Adrenal gland (tissue), 12 donors: ENCODE data around the gene IFTAP. TPM values are rescaled to one million over a fixed set of nuclear protein-coding genes. Genes with fewer than 3 reads are reported as not detected.

Source experiments
- DNase-seq, 7 donors: peaks; one replicate each; pipeline ENCODE4 v3.0.0-alpha.2; 2019 to 2020
- H3K27ac ChIP-seq, 5 donors: fragments of 200-600 bp; sonication (generic) in 4 of 5; 1 replicate in 3 of 5; 2 replicates in 2 of 5; pipeline versions ENCODE4 v1.5.1 to v1.8.0; 2016 to 2020; ENCODE audit warnings: mild to moderate bottlenecking in 1 of 5
- H3K27me3 ChIP-seq: fragments of 200-600 bp; 2 replicates; pipeline ENCODE4 v1.8.0; 2021
- H3K36me3 ChIP-seq, 2 donors: fragments of 200-600 bp; replicated peaks in 1 of 2; 1 replicate in 1 of 2; 2 replicates in 1 of 2; pipeline versions ENCODE4 v1.5.1 to v1.8.0; 2018 to 2022
- H3K4me1 ChIP-seq, 2 donors: fragments of 200-600 bp; replicated peaks in 1 of 2; 1 replicate in 1 of 2; 2 replicates in 1 of 2; pipeline versions ENCODE4 v1.5.1 to v1.8.0; 2018 to 2021
- H3K4me3 ChIP-seq, 4 donors: fragments of 200-600 bp; sonication (generic) in 3 of 4; one replicate each; pipeline ENCODE4 v1.5.1; 2016 to 2018
- H3K9me3 ChIP-seq, 3 donors: fragments of 200-600 bp; sonication (generic) in 1 of 3; replicated peaks in 1 of 3; 1 replicate in 2 of 3; 2 replicates in 1 of 3; pipeline versions ENCODE4 v1.5.1 to v1.8.0; 2016 to 2021
- CTCF ChIP-seq, 6 experiments: fragments of 450-650 bp in 4 of 6; fragments of 200-600 bp in 2 of 6; sonication (generic) in 1 of 6; IDR thresholded peaks; 1 replicate in 5 of 6; 2 replicates in 1 of 6; pipeline versions ENCODE4 v1.5.1 to v1.8.0; 2016 to 2021; ENCODE audit warnings: antibody characterized with exemption in 6 of 6, mild to moderate bottlenecking in 2 of 6, moderate library complexity in 1 of 6
- POLR2A ChIP-seq, 2 donors: fragments of 450-650 bp; IDR thresholded peaks; one replicate each; pipeline ENCODE4 v1.6.1; 2017; ENCODE audit warnings: antibody characterized with exemption in 2 of 2, mild to moderate bottlenecking in 2 of 2, moderate library complexity in 1 of 2
- WGBS, 4 donors: extraction: QIAGEN DNeasy Blood & Tissue Kit in 2 of 4; methylation state at CpG; one replicate each; pipeline versions ENCODE4 v1.1.5 to v1.1.7; 2013 to 2017; 5-methylcytosine and 5-hydroxymethylcytosine counted together
- intact Hi-C, 2 donors: fragments of 100-400 bp; cut with DNase I; formaldehyde crosslinking; loops; one replicate each; pipeline versions ENCODE4 v1.14.1 to v1.15.0; 2022 to 2023
- polyA plus RNA-seq, 3 donors: library from polyadenylated mRNA; stranded (reverse); fragments of 200-250 nt in 2 of 3; fragments of 350-450 nt in 1 of 3; fragmentation: Illumina TruSeq in 1 of 3; extraction: RNeasy Lipid Tissue Mini Kit (QIAGEN cat#74804) in 1 of 3; gene quantifications; one replicate each; pipeline ENCODE4 v1.2.3, GENCODE V29; 2013 to 2014
- total RNA-seq, 9 donors: library from RNA; depleted of rRNA in 4 of 9; stranded (reverse); fragments of >200 nt in 4 of 9; fragments of 120-200 nt in 1 of 9; fragmentation: NEBNext Ultra II Directional in 1 of 9; extraction: Animal tissue kit (Norgen Biotek cat#: 25700) in 1 of 9; gene quantifications; one replicate each; pipeline versions ENCODE4 v1.1.0 to v1.2.4, GENCODE V29; 2013 to 2023
- donor health status: healthy with polysubstance abuse.
- donor health status: Bipolar disorder and iron deficiency.
- donor health status: DM: yes; HTN: yes; CAD: no.
- donor health status: DM: no; HTN: no; CAD: no.
- donor health status: DM: no; HTN: no; CAD: no.
- donor health status: DM: yes; HTN: yes; CAD: no.

IFTAP gene
- total and polyA plus RNA-seq, 12 donors: 16.2 to 44.7 (median 23.5) TPM

DNA sequence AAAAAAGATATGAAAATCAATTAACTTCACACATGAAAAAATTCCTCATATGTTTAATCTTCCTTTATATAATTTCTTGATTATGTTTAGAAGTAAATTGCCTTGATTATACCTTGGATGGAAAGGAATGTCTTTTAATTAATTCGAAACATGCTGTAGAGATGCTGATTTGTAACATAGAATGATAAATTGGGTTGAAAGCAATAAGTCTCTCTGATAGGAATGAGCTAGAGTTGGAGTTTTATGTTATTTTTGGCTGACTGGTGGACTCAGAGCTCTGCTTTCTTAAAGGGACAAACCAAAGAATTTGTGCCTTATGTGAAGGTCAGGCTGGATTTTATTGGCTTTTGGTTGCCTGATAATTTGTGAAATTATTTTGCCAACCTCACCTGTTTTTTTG lies 98.4 kb downstream of the IFTAP start:
- DNase-seq: no peak
- Histone ChIP-seq H3K4me3 (no peak overlapping the region), H3K36me3 (no peaks in the 10 kb centered on the region), H3K27me3 (no peaks in the 10 kb centered on the region), H3K27ac (no peak overlapping the region), H3K4me1 (no peaks in the 10 kb centered on the region), H3K9me3 (no peaks in the 10 kb centered on the region)
- 42 to 55% (median 47%) methylated on average over 1 of the region's 1 CpG for WGBS, 4 donors
- intact Hi-C loops: no loop called here
- TF ChIP-seq POLR2A (IDR thresholded peaks at IDR 0.05) (no peak), CTCF (IDR thresholded peaks at IDR 0.05) (no peak)

DNA sequence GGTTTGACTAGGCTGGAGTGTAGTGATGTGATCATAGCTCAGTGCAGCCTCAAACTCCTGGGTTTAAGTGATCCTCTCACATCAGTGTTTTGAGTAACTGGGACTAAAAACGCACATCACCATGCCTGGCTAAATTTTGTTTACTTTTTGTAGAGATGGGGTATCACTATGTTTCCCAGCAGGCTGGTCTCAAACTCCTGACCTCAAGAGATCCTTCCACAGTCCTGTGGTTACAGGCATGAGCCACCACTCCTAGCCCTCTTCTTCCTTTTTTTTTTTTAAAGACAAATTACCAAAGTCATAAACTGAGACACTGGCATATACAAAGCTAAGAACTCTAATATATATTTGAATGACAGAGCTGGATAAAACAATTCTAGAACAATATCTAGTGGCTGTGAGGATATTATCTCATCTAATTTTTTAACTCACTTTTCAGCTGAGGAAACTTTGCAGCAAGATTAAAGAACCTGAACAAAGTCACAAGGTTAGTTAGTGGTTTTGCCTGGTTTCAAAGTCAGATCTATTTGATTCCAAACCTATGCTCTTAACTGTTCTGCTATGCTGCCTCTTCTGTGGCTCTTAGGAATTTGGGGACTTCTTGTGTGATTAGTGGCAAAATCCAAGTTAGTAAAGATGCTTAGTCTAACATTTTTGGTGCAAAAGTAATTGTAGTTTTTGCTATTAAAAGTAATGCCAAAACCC lies 99.0 kb downstream of the IFTAP start:
- intact Hi-C loops: no loop called here
- H3K36me3 ChIP-seq: no peaks in the 10 kb centered on the region
- H3K27ac ChIP-seq: no peak overlapping the region
- no peak overlapping the region for H3K4me3 ChIP-seq
- no peaks in the 10 kb centered on the region for H3K4me1 ChIP-seq
- WGBS, 4 donors: 21 to 50% (median 38%) methylated on average over 1 of the region's 1 CpG
- DNase-seq: no peak
- TF ChIP-seq POLR2A (IDR thresholded peaks at IDR 0.05) (no peak), CTCF (IDR thresholded peaks at IDR 0.05) (no peak)
- no peaks in the 10 kb centered on the region for H3K9me3 ChIP-seq
- H3K27me3 ChIP-seq: no peaks in the 10 kb centered on the region

- H3K27me3 ChIP-seq: no peaks in the 10 kb centered on the region
- intact Hi-C loops: no loop called here
- no peak for DNase-seq
- H3K36me3 ChIP-seq: no peaks in the 10 kb centered on the region
- no peaks in the 10 kb centered on the region for H3K4me1 ChIP-seq
- no peak overlapping the region for H3K27ac ChIP-seq
- no peaks in the 10 kb centered on the region for H3K9me3 ChIP-seq
- H3K4me3 ChIP-seq: no peak overlapping the region
- TF ChIP-seq CTCF (IDR thresholded peaks at IDR 0.05) (no peak), POLR2A (IDR thresholded peaks at IDR 0.05) (no peak)
Measured at GRCh38 chr11:36695111-36695510, 100.8 kb downstream of the IFTAP start.

GRCh38 chr11:36695571-36695970 lies 101.3 kb downstream of the IFTAP start:
- 70 to 87% (median 70%) methylated on average over 6 of the region's 6 CpGs for WGBS, 4 donors
- Histone ChIP-seq H3K27ac (no peak overlapping the region), H3K27me3 (no peaks in the 10 kb centered on the region), H3K4me3 (no peak overlapping the region), H3K4me1 (no peaks in the 10 kb centered on the region), H3K36me3 (no peaks in the 10 kb centered on the region), H3K9me3 (no peaks in the 10 kb centered on the region)
- intact Hi-C loops: no loop called here
- no peak for TF ChIP-seq POLR2A (IDR thresholded peaks at IDR 0.05)
- no peak for TF ChIP-seq CTCF (IDR thresholded peaks at IDR 0.05)
- no peak for DNase-seq
